ENCODE results near the gene CD2.

GRCh38 chr1:116720364-116721038 is 33.7 kb upstream of the CD2 start:
- TF ChIP-seq POLR2A (IDR thresholded peaks at IDR 0.05; ENCODE audit: low read length), result no peak
- no peak for TF ChIP-seq GATA1 (IDR thresholded peaks at IDR 0.05; ENCODE audit: low read depth, low read length)

All from erythroblast (primary cell).